Left ventricle myocardium superior (tissue), 1 donor: Measurements from ENCODE around the gene SGO2. TPM values are rescaled to one million over a fixed set of nuclear protein-coding genes. Genes with fewer than 3 reads are reported as not detected.

ENCODE experiments used
- ATAC-seq: fragments of 200-7000 bp; cut with Tn5 transposase; one replicate; pipeline ENCODE4 v1.9.1; 2020; ENCODE audit warnings: mild to moderate bottlenecking, moderate library complexity
- DNase-seq: peaks from one replicate; pipeline ENCODE4 v3.0.0-alpha.2; 2020
- intact Hi-C: fragments of 100-400 bp; cut with micrococcal nuclease; formaldehyde crosslinking; loops from one replicate; pipeline ENCODE4 v1.11.0; 2022
- long read RNA-seq: library from polyadenylated mRNA; unstranded; transcript quantifications from one replicate; pipeline ENCODE4 v2.0.0, GENCODE V29; 2021
- total RNA-seq: library from RNA; stranded (reverse); fragmentation: NEBNext Ultra II Directional; extraction: Animal tissue kit (Norgen Biotek cat#: 25700); gene quantifications from one replicate; pipeline ENCODE4 v1.2.1, GENCODE V29; 2021
- donor health status: DM: no; HTN: yes; CAD: no; lungs with severe emphysema.

SGO2 gene, protein sequence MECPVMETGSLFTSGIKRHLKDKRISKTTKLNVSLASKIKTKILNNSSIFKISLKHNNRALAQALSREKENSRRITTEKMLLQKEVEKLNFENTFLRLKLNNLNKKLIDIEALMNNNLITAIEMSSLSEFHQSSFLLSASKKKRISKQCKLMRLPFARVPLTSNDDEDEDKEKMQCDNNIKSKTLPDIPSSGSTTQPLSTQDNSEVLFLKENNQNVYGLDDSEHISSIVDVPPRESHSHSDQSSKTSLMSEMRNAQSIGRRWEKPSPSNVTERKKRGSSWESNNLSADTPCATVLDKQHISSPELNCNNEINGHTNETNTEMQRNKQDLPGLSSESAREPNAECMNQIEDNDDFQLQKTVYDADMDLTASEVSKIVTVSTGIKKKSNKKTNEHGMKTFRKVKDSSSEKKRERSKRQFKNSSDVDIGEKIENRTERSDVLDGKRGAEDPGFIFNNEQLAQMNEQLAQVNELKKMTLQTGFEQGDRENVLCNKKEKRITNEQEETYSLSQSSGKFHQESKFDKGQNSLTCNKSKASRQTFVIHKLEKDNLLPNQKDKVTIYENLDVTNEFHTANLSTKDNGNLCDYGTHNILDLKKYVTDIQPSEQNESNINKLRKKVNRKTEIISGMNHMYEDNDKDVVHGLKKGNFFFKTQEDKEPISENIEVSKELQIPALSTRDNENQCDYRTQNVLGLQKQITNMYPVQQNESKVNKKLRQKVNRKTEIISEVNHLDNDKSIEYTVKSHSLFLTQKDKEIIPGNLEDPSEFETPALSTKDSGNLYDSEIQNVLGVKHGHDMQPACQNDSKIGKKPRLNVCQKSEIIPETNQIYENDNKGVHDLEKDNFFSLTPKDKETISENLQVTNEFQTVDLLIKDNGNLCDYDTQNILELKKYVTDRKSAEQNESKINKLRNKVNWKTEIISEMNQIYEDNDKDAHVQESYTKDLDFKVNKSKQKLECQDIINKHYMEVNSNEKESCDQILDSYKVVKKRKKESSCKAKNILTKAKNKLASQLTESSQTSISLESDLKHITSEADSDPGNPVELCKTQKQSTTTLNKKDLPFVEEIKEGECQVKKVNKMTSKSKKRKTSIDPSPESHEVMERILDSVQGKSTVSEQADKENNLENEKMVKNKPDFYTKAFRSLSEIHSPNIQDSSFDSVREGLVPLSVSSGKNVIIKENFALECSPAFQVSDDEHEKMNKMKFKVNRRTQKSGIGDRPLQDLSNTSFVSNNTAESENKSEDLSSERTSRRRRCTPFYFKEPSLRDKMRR
- total RNA-seq = 0.87 TPM
- long read RNA-seq, partial matches to known transcripts = 0 of 1 reads
- long read RNA-seq, other reads (novel, unspliced or antisense) = 1 of 1 reads

DNA sequence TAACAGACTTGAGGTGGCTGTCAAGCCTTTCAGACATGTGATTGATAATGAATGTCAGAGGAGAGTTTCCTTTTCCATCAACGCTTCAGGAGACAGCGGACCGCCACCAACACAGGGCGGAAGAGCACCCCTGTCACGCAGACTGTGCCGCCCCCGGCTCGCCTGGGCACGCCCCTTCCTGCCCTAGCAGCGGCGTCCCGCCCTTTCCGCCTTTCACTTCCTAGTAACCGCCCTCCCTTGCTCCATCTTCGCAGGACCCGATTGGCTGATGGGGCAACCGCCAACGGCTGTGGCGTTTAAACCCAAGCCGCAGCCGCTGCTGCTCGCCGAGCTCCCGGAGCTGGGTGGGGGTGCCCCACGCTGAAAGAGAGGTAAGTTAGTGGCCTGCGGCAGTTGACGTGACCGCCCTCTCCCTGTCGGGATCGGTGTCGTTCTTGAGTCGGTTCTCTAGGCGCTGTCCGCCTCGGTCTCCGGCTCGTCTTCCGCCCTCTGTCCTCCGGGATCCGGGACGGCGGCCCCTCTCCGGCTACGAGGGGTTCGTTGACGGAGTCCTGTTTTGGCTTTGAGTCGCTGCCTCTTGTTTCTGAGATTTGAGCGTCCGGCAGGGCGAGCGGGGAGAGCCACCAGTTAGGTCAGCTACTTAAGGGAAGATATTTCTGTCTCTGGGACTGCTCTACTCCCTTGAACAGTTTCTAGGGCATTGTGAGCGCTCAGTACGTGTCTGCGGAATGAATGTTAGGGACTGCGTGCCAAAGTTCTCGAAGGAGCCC lies at the start of gene SGO2:
Gene SGO2 (plus strand): TSS at position 326 of the 770 bp plus-strand sequence. CDS start 6,769 bp downstream, outside the sequence.
- ATAC-seq = peak; percentile 100
- intact Hi-C loops = no loop called here
- peak; percentile 96 for DNase-seq

DNA sequence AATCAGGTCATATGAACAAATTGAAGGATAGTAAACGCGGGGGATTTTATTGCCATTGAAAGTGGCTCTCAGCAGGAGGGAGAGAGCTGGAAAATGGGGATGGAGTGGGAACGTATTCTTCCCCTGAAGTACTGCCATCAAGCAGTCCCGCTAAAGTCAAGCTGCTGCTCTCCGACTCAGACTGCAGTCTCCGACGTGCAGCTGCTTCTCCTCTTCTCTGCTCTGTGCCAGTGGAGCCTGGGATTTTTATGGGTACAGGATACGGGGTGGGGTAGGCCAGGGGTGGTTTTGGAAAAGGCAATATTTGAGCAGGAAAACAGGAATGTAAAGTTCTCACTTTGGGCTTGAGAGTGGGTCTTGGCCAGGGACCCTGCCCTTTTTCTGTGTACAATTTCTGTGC lies 49.2 kb upstream of the SGO2 start:
- intact Hi-C loops = loop anchor here (5.0 to 10.0 kb wide), 2 partner anchors 252 to 505 kb away; no protein-coding TSS in a partner anchor
- DNase-seq (no peak), ATAC-seq (peak; percentile 47)

DNA sequence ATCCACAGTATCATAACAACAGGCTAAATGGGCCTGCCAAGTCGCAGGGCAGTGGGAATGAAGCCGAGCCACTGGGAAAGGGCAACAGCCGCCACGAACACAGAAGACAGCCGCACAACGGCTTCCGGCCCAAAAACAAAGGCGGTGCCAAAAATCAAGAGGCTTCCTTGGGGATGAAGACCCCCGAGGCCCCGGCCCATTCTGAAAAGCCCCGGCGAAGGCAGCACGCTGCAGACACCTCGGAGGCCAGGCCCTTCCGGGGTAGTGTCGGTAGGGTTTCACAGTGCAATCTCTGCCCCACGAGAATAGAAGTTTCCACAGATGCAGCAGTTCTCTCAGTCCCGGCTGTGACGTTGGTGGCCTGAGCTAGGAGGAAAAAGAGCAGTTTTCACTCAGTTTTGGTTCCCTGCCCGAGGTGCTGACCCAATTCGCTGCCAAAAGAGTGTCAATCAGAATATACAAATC lies 48.3 kb upstream of the SGO2 start:
- ATAC-seq (peak; percentile 92), DNase-seq (peak; percentile 75)
- intact Hi-C loops = loop anchor here (5.0 to 10.0 kb wide), 2 partner anchors 253 to 505 kb away; no protein-coding TSS in a partner anchor

DNA sequence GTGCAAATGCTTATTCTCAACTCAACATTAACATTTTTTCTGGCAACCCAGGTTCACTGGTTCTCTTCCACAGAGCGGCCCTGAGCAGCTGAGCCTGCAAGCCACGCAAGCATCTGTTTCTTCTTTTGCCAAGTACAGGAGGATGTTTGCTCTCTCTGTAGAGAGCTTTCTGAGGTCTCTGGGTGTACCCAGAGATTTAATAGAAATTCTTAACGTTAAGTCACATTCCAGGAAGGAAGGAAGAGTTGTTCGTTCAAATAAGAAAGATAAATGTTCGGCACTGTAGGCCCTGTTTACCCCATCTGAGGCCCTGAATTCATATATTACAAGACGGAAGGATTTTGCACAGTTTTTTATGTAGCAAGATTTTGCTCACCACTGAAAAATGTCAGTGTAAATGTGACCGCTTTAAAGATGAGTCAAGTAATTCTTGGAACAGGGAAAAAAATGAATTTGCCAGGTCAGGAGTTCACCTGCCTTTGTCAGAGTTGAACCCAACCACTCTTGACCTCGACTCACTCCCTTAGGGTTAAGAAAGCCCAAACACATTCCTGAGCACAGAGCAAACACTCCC lies 46.2 kb upstream of the SGO2 start:
- intact Hi-C loops = loop anchor here (5.0 to 10.0 kb wide), 3 partner anchors 255 to 507 kb away; no protein-coding TSS in a partner anchor
- DNase-seq (no peak), ATAC-seq (no peak)

DNA sequence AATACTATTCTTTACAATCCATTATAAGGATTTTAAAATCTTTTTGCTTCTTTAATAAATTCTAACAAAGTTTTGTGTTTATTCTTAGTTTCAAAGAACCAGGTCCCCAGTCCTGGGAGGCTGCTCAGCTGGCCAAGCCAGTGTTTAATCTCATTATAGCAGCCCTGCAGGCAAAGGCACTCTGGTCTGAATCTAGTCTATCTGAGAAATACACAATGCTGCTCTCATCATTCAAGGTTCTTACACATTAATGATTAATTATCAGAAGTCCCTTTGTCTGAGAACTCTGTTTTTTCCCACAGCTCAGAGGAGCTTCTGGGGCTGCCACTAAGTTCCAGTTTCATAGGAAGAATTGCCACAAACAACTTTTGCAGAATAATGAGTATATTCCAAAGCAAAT lies 43.8 kb upstream of the SGO2 start:
- no peak for DNase-seq
- intact Hi-C loops = loop anchor here (5.0 kb wide), 1 partner anchor 500 kb away; no protein-coding TSS in a partner anchor
- ATAC-seq = no peak

DNA sequence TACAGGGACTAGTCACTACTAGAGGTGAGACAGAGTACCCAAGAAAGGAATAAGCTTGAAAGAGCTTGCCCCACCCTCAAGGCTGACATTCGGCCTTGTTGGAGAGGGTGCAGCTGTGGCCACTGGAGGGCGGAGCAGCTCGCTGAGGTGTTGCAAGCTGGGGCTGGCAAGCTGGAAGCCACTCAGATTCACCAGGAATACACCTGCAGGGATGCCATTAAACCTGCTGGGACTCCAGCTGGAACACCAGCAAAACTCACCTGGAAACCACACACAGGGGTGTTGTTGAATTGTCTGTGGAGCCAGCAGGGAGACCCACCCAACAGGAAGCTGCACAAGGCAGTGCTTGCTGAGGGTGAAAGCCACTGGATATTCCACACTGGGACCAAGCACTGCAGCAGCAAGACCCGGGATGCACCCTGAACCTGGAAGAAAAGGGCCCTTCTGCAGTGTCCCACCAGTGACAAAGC lies 42.2 kb upstream of the SGO2 start:
- intact Hi-C loops = loop anchor here (5.0 kb wide), 1 partner anchor 501 kb away; no protein-coding TSS in a partner anchor
- no peak for DNase-seq
- no peak for ATAC-seq

DNA sequence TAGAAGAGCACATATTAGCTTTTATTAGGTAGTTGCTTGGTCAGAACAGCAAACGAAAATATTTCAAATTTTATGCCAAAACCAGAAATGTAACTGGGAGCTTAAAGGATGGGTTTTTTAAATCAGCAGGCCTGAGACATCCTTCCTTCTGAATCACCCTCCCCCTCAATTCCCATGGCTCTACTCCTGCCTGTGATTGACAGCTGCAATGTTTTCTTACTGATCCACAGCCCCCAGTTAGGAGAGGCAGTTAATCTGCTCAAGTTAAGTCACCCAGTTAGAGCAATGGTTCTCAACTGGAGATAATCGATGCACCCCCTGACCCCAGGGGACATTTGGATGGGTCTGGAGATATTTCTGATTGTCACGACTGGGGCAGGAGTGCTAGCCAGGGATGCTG lies 41.1 kb upstream of the SGO2 start:
- intact Hi-C loops = loop anchor here (5.0 kb wide), 1 partner anchor 503 kb away; no protein-coding TSS in a partner anchor
- ATAC-seq (no peak), DNase-seq (no peak)

DNA sequence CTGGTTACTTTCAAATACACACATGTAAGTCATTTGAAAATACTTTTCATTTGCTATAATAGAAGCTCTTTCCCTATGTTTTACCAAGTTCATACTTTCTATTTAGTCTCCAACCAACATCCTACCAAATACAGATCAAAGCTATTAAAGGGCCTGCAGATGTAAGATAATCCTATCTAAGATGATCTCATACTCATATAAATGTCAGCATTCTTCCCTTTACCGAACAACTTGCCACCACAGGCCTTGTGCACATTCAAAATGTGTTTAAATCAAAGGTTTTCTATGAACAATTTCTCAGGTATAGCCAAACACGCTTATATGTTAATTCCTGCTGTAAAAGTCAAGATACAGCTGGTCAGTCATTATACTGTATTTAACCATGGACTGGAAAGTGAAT lies 39.5 kb upstream of the SGO2 start:
- no peak for ATAC-seq
- intact Hi-C loops = no loop called here

DNA sequence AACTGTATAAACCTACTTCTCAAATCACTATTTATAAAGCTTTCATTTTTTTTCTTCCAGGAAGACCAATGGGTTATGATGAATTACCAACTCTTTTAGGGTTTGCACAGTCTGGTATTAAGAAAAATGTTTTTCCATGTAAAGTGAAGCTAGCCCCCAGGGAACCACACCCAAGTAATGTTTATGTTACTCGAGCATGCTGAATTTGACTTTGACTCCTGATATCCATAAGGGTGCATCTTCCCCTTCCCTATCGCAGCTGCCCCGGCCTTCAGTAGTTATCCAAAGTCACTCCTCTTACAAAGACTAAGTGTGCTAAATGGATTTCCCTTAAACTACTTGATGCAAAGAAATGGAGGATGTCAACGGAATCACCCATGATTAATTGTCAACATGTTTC lies 37.8 kb upstream of the SGO2 start:
- no peak for DNase-seq
- no peak for ATAC-seq
- intact Hi-C loops = no loop called here

More for the DNA sequence above, 39.5 kb upstream of the SGO2 start:
- no peak for DNase-seq

DNA sequence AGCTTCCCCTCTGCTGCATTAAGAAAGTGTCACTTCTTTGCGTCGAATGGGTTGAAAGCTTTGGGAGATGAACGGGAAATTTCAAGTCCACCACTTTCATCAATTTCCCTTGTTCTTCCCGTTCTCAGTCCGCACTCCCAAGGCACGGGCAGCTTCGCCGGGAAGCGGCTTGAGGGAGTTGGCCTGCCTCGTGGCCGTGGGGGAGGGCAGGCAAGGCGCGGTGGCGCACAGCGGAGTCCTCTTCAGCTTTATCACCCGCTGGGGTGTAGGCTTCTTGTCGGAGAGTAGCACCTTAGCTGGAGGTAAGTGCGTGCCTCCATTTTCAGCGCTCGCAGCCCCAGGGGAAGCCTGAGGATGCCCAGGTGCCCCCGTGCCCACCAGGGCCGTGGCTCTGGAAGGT lies 36.0 kb upstream of the SGO2 start:
- no peak for ATAC-seq
- intact Hi-C loops = no loop called here
- DNase-seq = no peak

DNA sequence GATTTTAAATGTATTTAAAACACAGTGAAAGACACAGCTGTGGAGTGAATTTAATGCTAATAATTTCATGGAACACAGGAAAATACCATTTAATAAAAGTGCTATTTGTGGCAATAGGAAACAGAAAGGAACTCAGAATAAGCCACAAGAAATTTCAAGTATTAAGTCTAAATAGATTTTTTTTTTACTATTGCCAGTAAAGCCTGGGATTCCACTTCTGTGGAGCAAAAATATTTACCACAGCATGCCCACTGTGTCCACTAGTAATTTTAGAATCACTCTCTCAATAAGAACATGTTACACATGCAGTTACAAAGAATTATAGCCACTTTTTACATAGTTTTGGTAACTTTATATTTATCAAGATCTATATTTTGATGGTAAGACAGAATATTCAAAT lies 33.4 kb upstream of the SGO2 start:
- DNase-seq (no peak), ATAC-seq (no peak)
- intact Hi-C loops = no loop called here

DNA sequence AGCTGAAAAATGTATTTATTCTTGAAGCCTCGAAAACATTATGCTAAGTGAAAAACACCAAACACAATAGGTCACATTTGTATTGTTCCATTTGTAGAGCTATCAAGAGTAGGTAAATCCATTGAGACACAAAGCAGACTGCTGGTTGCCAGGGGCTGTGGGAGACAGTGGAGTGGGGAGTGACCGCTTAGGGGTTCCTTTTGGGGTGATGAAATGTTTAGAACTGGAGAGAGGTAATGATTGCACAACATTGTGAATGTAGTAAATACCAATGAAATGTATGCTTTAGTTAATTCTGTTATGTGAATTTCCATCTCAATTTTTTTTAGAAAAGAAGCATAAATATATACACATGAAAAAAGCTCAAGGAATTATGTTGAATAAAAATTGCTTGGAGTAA lies 32.0 kb upstream of the SGO2 start:
- DNase-seq (no peak), ATAC-seq (no peak)
- intact Hi-C loops = no loop called here

DNA sequence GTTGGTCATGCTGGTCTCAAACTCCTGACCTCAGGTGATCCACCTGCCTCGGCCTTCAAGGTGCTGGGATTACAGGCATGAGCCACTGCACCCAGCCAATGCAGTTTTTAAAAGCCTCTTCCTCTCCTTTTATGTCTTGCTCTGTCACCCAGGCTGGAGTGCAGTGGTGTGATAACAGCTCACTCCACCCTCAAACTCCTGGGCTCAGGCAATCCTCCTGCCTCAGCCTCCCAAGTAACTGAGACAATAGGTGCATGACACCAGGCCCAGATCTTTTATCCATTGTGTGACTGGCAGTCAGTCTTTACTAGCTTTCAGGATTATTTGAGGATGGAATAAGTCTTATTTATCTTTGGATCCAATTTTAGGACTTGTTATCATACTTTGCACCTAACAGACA lies 29.3 kb upstream of the SGO2 start:
- DNase-seq (no peak), ATAC-seq (no peak)
- intact Hi-C loops = no loop called here

DNA sequence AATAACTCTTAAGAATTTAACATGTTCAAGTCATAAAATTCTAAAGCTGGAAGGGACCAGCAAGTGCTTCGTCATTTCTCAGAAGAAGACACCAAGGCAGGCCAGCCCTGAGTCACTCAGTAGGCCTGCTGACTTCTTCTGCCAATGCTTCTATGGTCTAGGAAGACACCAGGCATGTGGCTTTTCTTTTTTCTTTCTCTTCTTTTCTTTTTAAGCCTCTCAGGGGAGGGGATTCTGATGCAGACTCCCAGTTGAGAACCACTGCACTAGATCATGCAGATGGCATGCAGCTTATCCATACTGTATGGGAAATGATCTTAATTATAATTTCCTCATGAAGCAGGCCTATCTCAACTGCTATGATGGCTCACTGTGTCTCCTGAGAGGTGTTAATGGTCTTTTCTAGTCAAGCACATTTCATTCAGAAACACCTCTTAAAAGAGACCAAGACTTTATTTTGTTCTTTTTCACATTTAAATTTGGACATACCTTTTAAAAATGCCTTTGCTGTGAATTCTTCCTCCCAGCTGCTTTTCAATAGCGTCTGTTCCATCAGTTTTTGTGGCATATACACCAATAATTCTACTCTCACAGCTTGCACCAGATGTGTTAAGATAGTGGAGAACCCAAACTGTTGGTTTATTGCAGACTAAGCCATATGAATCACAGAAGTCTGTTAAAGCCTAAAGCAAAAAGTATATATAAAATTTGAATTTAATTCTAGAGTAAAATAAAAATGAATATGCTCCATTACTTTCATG lies 27.4 kb upstream of the SGO2 start:
- DNase-seq = no peak
- no peak for ATAC-seq
- intact Hi-C loops = no loop called here

DNA sequence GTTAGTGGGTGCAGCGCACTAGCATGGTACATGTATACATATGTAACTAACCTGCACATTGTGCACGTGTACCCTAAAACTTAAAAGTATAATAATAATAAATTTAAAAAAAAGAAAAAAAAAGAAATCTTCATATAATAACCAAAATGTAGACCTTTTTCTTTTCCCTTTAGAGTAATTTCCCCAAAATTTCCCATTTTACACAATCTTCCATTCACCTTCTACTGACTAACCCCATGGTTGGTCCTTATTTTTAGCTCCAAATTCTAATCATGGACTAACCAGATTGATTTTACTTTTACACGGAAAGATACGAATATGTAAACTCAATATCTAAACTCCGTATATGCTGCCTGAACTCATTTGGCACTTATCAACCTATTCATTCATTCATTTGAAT lies 23.8 kb upstream of the SGO2 start:
- no peak for ATAC-seq
- intact Hi-C loops = no loop called here

DNA sequence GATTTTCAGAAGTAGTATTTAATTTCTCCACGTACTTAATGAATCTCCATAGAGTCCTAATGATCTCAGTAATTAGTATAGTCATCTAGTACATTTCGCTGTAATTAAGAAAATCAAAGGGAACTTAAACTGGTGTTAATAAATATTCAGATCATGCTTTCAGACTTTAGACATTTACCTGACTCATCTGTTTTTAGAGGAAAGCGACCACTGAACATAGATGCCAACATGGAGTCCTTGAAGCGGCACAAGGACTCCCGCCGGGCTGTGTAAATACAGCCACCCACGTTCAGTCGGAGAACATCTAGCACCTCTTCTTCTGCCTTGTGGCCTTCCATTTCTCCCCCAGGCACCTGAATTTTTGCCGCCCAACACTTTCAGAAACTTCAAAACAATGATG lies 19.3 kb upstream of the SGO2 start:
- DNase-seq = no peak
- ATAC-seq = no peak
- intact Hi-C loops = no loop called here

More for the DNA sequence above, 23.8 kb upstream of the SGO2 start:
- DNase-seq = no peak

DNA sequence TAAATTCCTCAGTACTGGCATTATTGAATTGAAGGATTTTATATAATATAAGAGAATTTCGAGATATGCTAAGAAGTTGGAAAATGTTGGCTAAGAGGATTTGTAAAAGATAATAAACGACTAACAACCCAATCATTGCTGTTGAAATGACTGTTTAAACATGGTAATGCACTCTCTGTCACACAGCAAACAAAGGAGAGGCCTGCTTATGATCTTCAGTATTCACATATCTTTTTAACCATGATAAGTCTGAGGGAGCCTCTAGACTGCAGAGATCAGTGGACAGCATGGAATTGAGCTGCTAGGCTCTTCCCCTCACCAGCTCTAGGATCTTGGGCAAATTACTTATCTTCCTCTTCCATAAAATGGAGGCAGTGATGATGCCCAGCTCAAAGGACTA lies 18.8 kb upstream of the SGO2 start:
- intact Hi-C loops = no loop called here
- DNase-seq (no peak), ATAC-seq (no peak)
